ENCODE results near the gene TUBD1. TPM values are rescaled to one million over a fixed set of nuclear protein-coding genes. Genes with fewer than 3 reads are reported as not detected.
A peak's percentile ranks its signal among the peaks of the same experiment; 100 is the strongest.
"Not testable (repeated sequence)": the region's sequence is repeated elsewhere in the genome, so short reads cannot be mapped to it uniquely, and the experiment has no call there.

TUBD1 gene
- total RNA-seq, 3 donors from 2014 or later: 6.5 to 9.6 (median 8.0) TPM

- no peaks in the 10 kb centered on the region for H3K9me3 Mint-ChIP-seq
- H3K36me3 Mint-ChIP-seq (ENCODE audit: insufficient read depth): peaks cover 13% of the 10 kb centered on the region
- no peaks in the 10 kb centered on the region for H3K27me3 Mint-ChIP-seq (ENCODE audit: low read depth)
- ATAC-seq: no peak
- H3K4me3 Mint-ChIP-seq: peak overlapping the region; percentile 98
- no peak for DNase-seq
- peaks cover 49% of the 10 kb centered on the region for H3K4me1 Mint-ChIP-seq (ENCODE audit: low read depth)
These were observed 356 bp downstream of the TUBD1 start for GRCh38 chr17:59892251-59892923.

DNA sequence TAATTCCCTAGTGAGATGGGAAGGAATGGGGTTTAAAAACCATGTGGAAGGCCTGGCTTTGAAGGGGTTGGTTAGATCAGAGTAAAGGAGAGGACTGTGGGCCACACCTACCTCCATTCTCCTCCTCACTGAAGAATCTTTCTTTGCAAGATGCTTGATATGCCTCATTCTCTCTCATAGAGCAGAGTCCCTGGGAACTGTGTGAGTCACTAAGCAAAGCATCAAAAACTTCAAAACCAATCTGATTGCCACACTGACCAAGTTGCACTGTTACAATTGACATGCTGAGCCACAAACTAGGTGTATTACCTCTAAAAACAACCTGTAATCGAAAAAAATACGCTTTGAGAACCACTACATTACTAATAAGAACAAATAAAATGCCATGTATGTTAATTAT lies 2.0 kb downstream of the TUBD1 start:
- Mint-ChIP-seq H3K9me3 (no peaks in the 10 kb centered on the region), H3K4me1 (ENCODE audit: low read depth) (peaks cover 44% of the 10 kb centered on the region), H3K27me3 (ENCODE audit: low read depth) (no peaks in the 10 kb centered on the region), H3K4me3 (peak overlapping the region; percentile 17), H3K36me3 (ENCODE audit: insufficient read depth) (peaks cover 9% of the 10 kb centered on the region)
- ATAC-seq (peak; percentile 11 to 17), DNase-seq (no peak)

- H3K9me3 Mint-ChIP-seq: no peaks in the 10 kb centered on the region
- H3K27me3 Mint-ChIP-seq (ENCODE audit: low read depth): no peaks in the 10 kb centered on the region
- no peak overlapping the region for H3K4me3 Mint-ChIP-seq
- ATAC-seq (no peak), DNase-seq (no peak)
- peaks cover 29% of the 10 kb centered on the region for H3K4me1 Mint-ChIP-seq (ENCODE audit: low read depth)
- peaks cover 9% of the 10 kb centered on the region for H3K36me3 Mint-ChIP-seq (ENCODE audit: insufficient read depth)
These were observed 4.5 kb downstream of the TUBD1 start for GRCh38 chr17:59888145-59888750.

- ATAC-seq: no peak
- DNase-seq: no peak
- no peaks in the 10 kb centered on the region for H3K27me3 Mint-ChIP-seq (ENCODE audit: low read depth)
- H3K9me3 Mint-ChIP-seq: no peaks in the 10 kb centered on the region
- peaks cover 10% of the 10 kb centered on the region for H3K4me1 Mint-ChIP-seq (ENCODE audit: low read depth)
- H3K36me3 Mint-ChIP-seq (ENCODE audit: insufficient read depth): peaks cover 14% of the 10 kb centered on the region
- H3K4me3 Mint-ChIP-seq: no peak overlapping the region
These were observed 7.9 kb downstream of the TUBD1 start for GRCh38 chr17:59884861-59885260.

GRCh38 chr17:59878624-59879023 lies 14.1 kb downstream of the TUBD1 start:
- Mint-ChIP-seq H3K4me1 (ENCODE audit: low read depth) (no peaks in the 10 kb centered on the region), H3K9me3 (no peaks in the 10 kb centered on the region), H3K27me3 (ENCODE audit: low read depth) (no peaks in the 10 kb centered on the region), H3K4me3 (no peak overlapping the region), H3K36me3 (ENCODE audit: insufficient read depth) (peaks cover 18% of the 10 kb centered on the region)
- no peak for DNase-seq
- ATAC-seq: no peak

DNA sequence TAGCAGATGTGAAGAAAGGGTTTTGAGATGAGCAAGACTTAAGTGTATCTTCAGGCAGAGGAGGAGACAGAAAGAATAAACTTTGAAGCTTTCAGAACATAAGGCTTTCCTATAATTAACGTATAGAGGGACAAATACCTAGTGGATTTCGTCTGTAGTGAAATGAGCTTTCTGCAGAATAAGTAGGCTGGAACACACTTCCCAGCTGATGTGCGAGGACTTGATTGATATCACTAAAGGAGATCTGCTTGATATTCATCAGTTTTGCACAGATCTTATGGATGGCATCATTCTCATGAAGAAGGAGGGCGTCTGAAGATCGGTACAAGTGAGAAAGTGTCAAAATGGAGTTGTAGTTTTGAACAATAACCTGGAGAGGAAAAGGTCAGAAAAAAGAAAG lies 14.8 kb downstream of the TUBD1 start:
- ATAC-seq (no peak), DNase-seq (no peak)
- Mint-ChIP-seq H3K4me1 (ENCODE audit: low read depth) (no peaks in the 10 kb centered on the region), H3K36me3 (ENCODE audit: insufficient read depth) (peaks cover 19% of the 10 kb centered on the region), H3K9me3 (no peaks in the 10 kb centered on the region), H3K27me3 (ENCODE audit: low read depth) (no peaks in the 10 kb centered on the region), H3K4me3 (no peak overlapping the region)

GRCh38 chr17:59876107-59876506 lies 16.6 kb downstream of the TUBD1 start:
- no peak for DNase-seq
- H3K4me3 Mint-ChIP-seq: no peak overlapping the region
- H3K4me1 Mint-ChIP-seq (ENCODE audit: low read depth): no peaks in the 10 kb centered on the region
- H3K36me3 Mint-ChIP-seq (ENCODE audit: insufficient read depth): peaks cover 18% of the 10 kb centered on the region
- ATAC-seq: no peak
- no peaks in the 10 kb centered on the region for H3K9me3 Mint-ChIP-seq
- H3K27me3 Mint-ChIP-seq (ENCODE audit: low read depth): no peaks in the 10 kb centered on the region

DNA sequence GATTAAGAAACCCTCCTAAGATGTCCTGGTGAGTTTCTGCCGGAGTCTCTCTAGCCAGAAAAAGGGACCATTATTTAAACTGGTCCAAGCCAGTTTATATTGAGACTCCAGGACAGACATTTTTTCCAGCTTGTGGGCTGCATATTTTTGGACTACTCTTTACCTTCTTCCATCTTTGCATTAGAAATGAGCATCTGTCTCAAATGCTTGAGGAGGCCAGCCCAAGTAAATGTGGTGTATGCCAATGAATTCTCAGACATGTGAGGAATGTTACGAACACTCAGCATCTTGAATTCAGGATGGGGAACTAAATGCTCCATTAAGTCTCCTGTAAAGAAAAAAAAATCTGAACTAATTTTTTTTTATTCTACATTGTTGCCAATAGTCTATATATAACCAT lies 18.4 kb downstream of the TUBD1 start:
- no peak for DNase-seq
- peaks cover 18% of the 10 kb centered on the region for H3K36me3 Mint-ChIP-seq (ENCODE audit: insufficient read depth)
- H3K4me1 Mint-ChIP-seq (ENCODE audit: low read depth): no peaks in the 10 kb centered on the region
- no peaks in the 10 kb centered on the region for H3K27me3 Mint-ChIP-seq (ENCODE audit: low read depth)
- no peak overlapping the region for H3K4me3 Mint-ChIP-seq
- no peak for ATAC-seq
- H3K9me3 Mint-ChIP-seq: no peaks in the 10 kb centered on the region

GRCh38 chr17:59873414-59873813 lies 19.3 kb downstream of the TUBD1 start:
- not testable (repeated sequence) for DNase-seq; ATAC-seq; H3K27me3 Mint-ChIP-seq (ENCODE audit: low read depth); H3K4me3 Mint-ChIP-seq; H3K9me3 Mint-ChIP-seq; H3K4me1 Mint-ChIP-seq (ENCODE audit: low read depth)
- H3K36me3 Mint-ChIP-seq (ENCODE audit: insufficient read depth): peaks cover 18% of the 10 kb centered on the region

GRCh38 chr17:59872351-59872750 lies 20.4 kb downstream of the TUBD1 start:
- H3K9me3 Mint-ChIP-seq: no peaks in the 10 kb centered on the region
- ATAC-seq: no peak
- no peak for DNase-seq
- H3K36me3 Mint-ChIP-seq (ENCODE audit: insufficient read depth): peaks cover 16% of the 10 kb centered on the region
- no peaks in the 10 kb centered on the region for H3K4me1 Mint-ChIP-seq (ENCODE audit: low read depth)
- no peaks in the 10 kb centered on the region for H3K27me3 Mint-ChIP-seq (ENCODE audit: low read depth)
- H3K4me3 Mint-ChIP-seq: no peak overlapping the region

DNA sequence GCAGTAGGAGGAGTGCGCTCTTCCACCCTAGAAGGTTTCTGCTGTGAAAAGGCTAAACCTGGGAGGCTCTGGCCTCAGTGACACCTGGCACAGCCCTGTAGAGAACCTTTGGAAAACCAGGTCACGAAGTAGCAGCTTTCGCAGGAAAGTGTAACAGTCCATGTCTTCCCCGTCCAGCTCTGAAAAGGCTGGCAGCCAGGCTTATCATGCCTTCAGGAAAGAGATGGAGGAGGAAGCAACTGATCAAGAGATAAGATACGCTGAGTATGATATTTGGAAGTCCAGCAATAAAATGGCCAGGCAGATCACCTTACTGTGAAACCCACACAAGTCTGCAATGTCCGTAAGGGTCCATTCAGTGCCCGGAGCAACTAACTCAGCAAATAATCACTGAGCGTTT lies 22.3 kb downstream of the TUBD1 start:
- Mint-ChIP-seq H3K27me3 (ENCODE audit: low read depth) (no peaks in the 10 kb centered on the region), H3K4me3 (no peak overlapping the region), H3K9me3 (no peaks in the 10 kb centered on the region), H3K4me1 (ENCODE audit: low read depth) (no peaks in the 10 kb centered on the region), H3K36me3 (ENCODE audit: insufficient read depth) (peaks cover 13% of the 10 kb centered on the region)
- DNase-seq (no peak), ATAC-seq (no peak)

DNA sequence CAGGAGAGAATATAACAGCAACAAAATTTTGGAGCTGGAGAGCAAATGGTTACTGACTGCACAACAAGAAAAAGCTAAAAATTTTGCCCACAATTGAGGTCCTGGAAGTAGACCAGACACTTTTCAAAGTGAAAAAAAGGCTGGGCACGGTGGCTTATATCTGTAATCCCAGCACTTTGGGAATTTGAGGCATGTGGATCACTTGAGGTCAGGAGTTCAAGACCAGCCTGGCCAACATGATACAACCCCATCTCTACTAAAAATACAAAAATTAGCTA lies 22.9 kb downstream of the TUBD1 start:
- Mint-ChIP-seq H3K9me3 (no peaks in the 10 kb centered on the region), H3K4me1 (ENCODE audit: low read depth) (no peaks in the 10 kb centered on the region), H3K36me3 (ENCODE audit: insufficient read depth) (peaks cover 13% of the 10 kb centered on the region)

DNA sequence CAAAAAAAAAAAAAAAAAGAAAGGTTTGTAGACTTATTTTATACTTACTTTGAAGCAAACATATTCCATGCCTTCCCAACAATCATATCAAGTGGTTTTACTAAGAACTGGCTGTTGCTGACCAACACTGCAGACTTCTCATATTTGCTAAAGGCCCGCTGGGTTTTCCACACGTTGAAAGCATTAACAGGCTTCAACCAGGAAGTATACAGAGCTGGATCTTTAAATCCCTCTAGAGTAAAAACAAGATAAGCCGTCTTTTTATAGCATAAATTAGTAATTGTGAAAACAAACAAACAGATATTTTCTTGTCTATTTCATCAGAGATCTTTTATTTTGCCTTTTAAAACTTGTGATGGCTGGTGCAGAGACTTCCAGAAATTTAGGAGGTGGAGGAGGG lies 29.1 kb downstream of the TUBD1 start:
- H3K36me3 Mint-ChIP-seq (ENCODE audit: insufficient read depth): peaks cover 8% of the 10 kb centered on the region
- peaks cover 4% of the 10 kb centered on the region for H3K4me1 Mint-ChIP-seq (ENCODE audit: low read depth)
- H3K27me3 Mint-ChIP-seq (ENCODE audit: low read depth): no peaks in the 10 kb centered on the region
- no peaks in the 10 kb centered on the region for H3K9me3 Mint-ChIP-seq
- no peak overlapping the region for H3K4me3 Mint-ChIP-seq
- DNase-seq (no peak), ATAC-seq (no peak)

More for the DNA sequence above, 22.9 kb downstream of the TUBD1 start:
- ATAC-seq: no peak
- no peak overlapping the region for H3K4me3 Mint-ChIP-seq
- no peaks in the 10 kb centered on the region for H3K27me3 Mint-ChIP-seq (ENCODE audit: low read depth)
- DNase-seq: no peak

- ATAC-seq: peak; percentile 71 to 74
- H3K36me3 Mint-ChIP-seq (ENCODE audit: insufficient read depth): peaks cover 9% of the 10 kb centered on the region
- no peak overlapping the region for H3K4me3 Mint-ChIP-seq
- no peaks in the 10 kb centered on the region for H3K27me3 Mint-ChIP-seq (ENCODE audit: low read depth)
- no peaks in the 10 kb centered on the region for H3K9me3 Mint-ChIP-seq
- peaks cover 17% of the 10 kb centered on the region for H3K4me1 Mint-ChIP-seq (ENCODE audit: low read depth)
- DNase-seq: no peak
These were observed 33.2 kb downstream of the TUBD1 start for GRCh38 chr17:59859444-59860025.

DNA sequence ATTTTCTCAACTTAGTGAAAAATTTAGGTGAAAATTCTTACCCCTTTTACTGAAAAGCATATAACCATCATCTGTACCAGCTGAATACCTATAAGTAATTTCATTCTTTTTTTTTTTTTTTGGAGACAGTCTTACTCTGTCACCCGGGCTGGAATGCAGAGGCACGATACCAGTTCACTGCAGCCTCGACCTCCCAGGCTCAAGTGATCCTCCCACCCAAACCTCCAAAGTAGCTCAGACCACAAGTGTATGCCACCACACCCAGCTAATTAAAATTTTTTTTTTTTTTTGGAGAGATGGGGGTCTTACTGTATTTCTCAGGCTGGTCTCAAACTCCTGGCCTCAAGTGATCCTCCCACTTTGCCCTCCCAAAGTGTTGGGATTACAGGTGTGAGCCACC lies 33.8 kb downstream of the TUBD1 start:
- ATAC-seq (no peak), DNase-seq (no peak)
- peaks cover 17% of the 10 kb centered on the region for H3K4me1 Mint-ChIP-seq (ENCODE audit: low read depth)
- H3K36me3 Mint-ChIP-seq (ENCODE audit: insufficient read depth): peaks cover 9% of the 10 kb centered on the region
- H3K27me3 Mint-ChIP-seq (ENCODE audit: low read depth): no peaks in the 10 kb centered on the region
- H3K4me3 Mint-ChIP-seq: no peak overlapping the region
- no peaks in the 10 kb centered on the region for H3K9me3 Mint-ChIP-seq
